WTC11 (cell line): ENCODE measurements around the gene ZNF609. TPM values are rescaled to one million over a fixed set of nuclear protein-coding genes. Genes with fewer than 3 reads are reported as not detected.

Source experiments
- ATAC-seq: fragments of 200-7000 bp; cut with Tn5 transposase; 2 replicates; pipeline ENCODE4 v1.10.0; 2021; ENCODE audit warnings: mild to moderate bottlenecking, moderate library complexity
- CTCF ChIA-PET: fragments of 300-600 bp; sonication (Branson Sonifier 250); formaldehyde crosslinking; loops from one replicate; lab custom pipeline; 2021; ENCODE audit warnings: antibody characterized with exemption; lab: Charles Lee
- POLR2A ChIA-PET: fragments of 350-600 bp; sonication (Branson Sonifier 250); formaldehyde crosslinking; loops from one replicate; lab custom pipeline; 2021; ENCODE audit warnings: antibody characterized with exemption; lab: Charles Lee
- DNase-seq: peaks from one replicate; pipeline ENCODE4 v3.0.0; 2021; ENCODE audit warnings: low spot score
- H3K27ac Mint-ChIP-seq: 2 replicates; pipeline ENCODE4 v1.8.0; 2021; ENCODE audit warnings: mixed read lengths
- H3K27me3 Mint-ChIP-seq: 2 replicates; pipeline ENCODE4 v1.8.0; 2021; ENCODE audit warnings: low read depth, mild to moderate bottlenecking, moderate library complexity, mixed read lengths
- H3K36me3 Mint-ChIP-seq: 2 replicates; pipeline ENCODE4 v1.8.0; 2021; ENCODE audit warnings: mixed read lengths
- H3K4me1 Mint-ChIP-seq: 2 replicates; pipeline ENCODE4 v1.8.0; 2022; ENCODE audit warnings: mixed read lengths
- H3K4me3 Mint-ChIP-seq: 2 replicates; pipeline ENCODE4 v1.8.0; 2021; ENCODE audit warnings: mild to moderate bottlenecking, moderate library complexity, mixed read lengths
- H3K9me3 Mint-ChIP-seq: 2 replicates; pipeline ENCODE4 v1.8.0; 2021; ENCODE audit warnings: mixed read lengths
- ATF6 ChIP-seq: sonication (generic); formaldehyde crosslinking; IDR thresholded peaks from 2 replicates; pipeline ENCODE4 v1.8.1; 2023; ENCODE audit warnings: mild to moderate bottlenecking, missing genetic modification reagents
- FOXK1 ChIP-seq: sonication (generic); formaldehyde crosslinking; IDR thresholded peaks from 2 replicates; pipeline ENCODE4 v1.8.0; 2022; ENCODE audit warnings: mild to moderate bottlenecking, moderate library complexity, missing genetic modification reagents
- FOXP4 ChIP-seq: sonication (generic); formaldehyde crosslinking; IDR thresholded peaks from 2 replicates; pipeline ENCODE4 v1.8.0; 2022; ENCODE audit warnings: mild to moderate bottlenecking, missing genetic modification reagents
- KAT7 ChIP-seq: sonication (generic); formaldehyde crosslinking; IDR thresholded peaks from 2 replicates; pipeline ENCODE4 v1.8.1; 2023; ENCODE audit warnings: missing genetic modification reagents, mild to moderate bottlenecking, borderline replicate concordance
- MXD4 ChIP-seq: fragments of 250-450 bp; sonication (Bioruptor Pico); IDR thresholded peaks from 2 replicates; pipeline ENCODE4 v1.8.0; 2021; ENCODE audit warnings: mild to moderate bottlenecking, moderate library complexity, borderline replicate concordance
- TEAD1 ChIP-seq: sonication (generic); formaldehyde crosslinking; IDR thresholded peaks from 2 replicates; pipeline ENCODE4 v1.8.0; 2022; ENCODE audit warnings: mild to moderate bottlenecking, missing genetic modification reagents
- ZMAT4 ChIP-seq: fragments of 250-450 bp; sonication (Bioruptor Pico); IDR thresholded peaks from 2 replicates; pipeline ENCODE4 v1.9.0; 2021; ENCODE audit warnings: mild to moderate bottlenecking
- ZNF138 ChIP-seq: sonication (generic); formaldehyde crosslinking; conservative IDR thresholded peaks from 2 replicates; pipeline ENCODE4 v1.8.1; 2022; ENCODE audit warnings: mild to moderate bottlenecking, moderate library complexity, missing genetic modification reagents
- total RNA-seq: library from RNA; stranded (reverse); gene quantifications from 3 replicates; pipeline ENCODE4 v1.2.3, GENCODE V29; 2021
- TF ChIP-seq, protein P1 (sequence below): sonication (generic); formaldehyde crosslinking; IDR thresholded peaks from 2 replicates; pipeline ENCODE4 v1.8.1; 2023; ENCODE audit warnings: mild to moderate bottlenecking, missing genetic modification reagents, moderate library complexity
- TF ChIP-seq, protein P2 (sequence below): sonication (generic); formaldehyde crosslinking; IDR thresholded peaks from 2 replicates; pipeline ENCODE4 v1.8.1; 2023; ENCODE audit warnings: mild to moderate bottlenecking, missing genetic modification reagents, borderline replicate concordance

The ZNF609 gene
- total RNA-seq, 1 experiment from 2014 or later: 47.4 TPM

- TF ChIP-seq, protein P1, sequence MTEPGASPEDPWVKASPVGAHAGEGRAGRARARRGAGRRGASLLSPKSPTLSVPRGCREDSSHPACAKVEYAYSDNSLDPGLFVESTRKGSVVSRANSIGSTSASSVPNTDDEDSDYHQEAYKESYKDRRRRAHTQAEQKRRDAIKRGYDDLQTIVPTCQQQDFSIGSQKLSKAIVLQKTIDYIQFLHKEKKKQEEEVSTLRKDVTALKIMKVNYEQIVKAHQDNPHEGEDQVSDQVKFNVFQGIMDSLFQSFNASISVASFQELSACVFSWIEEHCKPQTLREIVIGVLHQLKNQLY (CRISPR knock-in tag): no peak
- TF ChIP-seq TEAD1 (CRISPR knock-in tag) (no peak), ZNF138 (CRISPR knock-in tag) (no peak)
- TF ChIP-seq, protein P2, sequence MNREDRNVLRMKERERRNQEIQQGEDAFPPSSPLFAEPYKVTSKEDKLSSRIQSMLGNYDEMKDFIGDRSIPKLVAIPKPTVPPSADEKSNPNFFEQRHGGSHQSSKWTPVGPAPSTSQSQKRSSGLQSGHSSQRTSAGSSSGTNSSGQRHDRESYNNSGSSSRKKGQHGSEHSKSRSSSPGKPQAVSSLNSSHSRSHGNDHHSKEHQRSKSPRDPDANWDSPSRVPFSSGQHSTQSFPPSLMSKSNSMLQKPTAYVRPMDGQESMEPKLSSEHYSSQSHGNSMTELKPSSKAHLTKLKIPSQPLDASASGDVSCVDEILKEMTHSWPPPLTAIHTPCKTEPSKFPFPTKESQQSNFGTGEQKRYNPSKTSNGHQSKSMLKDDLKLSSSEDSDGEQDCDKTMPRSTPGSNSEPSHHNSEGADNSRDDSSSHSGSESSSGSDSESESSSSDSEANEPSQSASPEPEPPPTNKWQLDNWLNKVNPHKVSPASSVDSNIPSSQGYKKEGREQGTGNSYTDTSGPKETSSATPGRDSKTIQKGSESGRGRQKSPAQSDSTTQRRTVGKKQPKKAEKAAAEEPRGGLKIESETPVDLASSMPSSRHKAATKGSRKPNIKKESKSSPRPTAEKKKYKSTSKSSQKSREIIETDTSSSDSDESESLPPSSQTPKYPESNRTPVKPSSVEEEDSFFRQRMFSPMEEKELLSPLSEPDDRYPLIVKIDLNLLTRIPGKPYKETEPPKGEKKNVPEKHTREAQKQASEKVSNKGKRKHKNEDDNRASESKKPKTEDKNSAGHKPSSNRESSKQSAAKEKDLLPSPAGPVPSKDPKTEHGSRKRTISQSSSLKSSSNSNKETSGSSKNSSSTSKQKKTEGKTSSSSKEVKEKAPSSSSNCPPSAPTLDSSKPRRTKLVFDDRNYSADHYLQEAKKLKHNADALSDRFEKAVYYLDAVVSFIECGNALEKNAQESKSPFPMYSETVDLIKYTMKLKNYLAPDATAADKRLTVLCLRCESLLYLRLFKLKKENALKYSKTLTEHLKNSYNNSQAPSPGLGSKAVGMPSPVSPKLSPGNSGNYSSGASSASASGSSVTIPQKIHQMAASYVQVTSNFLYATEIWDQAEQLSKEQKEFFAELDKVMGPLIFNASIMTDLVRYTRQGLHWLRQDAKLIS (CRISPR knock-in tag): no peak
Measured at GRCh38 chr15:64426845-64427465, 33.4 kb upstream of the ZNF609 start (continued).

GRCh38 chr15:64429448-64429847, 30.9 kb upstream of the ZNF609 start:
- H3K27me3 Mint-ChIP-seq: peaks cover 61% of the 10 kb centered on the region
- H3K9me3 Mint-ChIP-seq: no peaks in the 10 kb centered on the region
- H3K36me3 Mint-ChIP-seq: peaks cover 8% of the 10 kb centered on the region; the same call in 1 of the 2 replicates
- POLR2A ChIA-PET: no interaction called here
- TF ChIP-seq ZMAT4 (CRISPR knock-in tag): no peak
- TF ChIP-seq ATF6 (CRISPR knock-in tag): no peak
- H3K4me3 Mint-ChIP-seq: no peak overlapping the region
- no peak overlapping the region for H3K27ac Mint-ChIP-seq
- H3K4me1 Mint-ChIP-seq: peaks cover 20% of the 10 kb centered on the region
- DNase-seq (no peak), ATAC-seq (no peak)
- CTCF ChIA-PET: interaction anchor here (1.0 to 1.7 kb wide), 2 partner anchors 31 to 224 kb away, joined by 3 to 4 read pairs; partner anchors contain the start of gene ZNF609

- Mint-ChIP-seq H3K36me3 (peaks cover 3% of the 10 kb centered on the region; the same call in 1 of the 2 replicates), H3K4me3 (no peak overlapping the region; the same call in 1 of the 2 replicates), H3K9me3 (no peaks in the 10 kb centered on the region), H3K27ac (peak overlapping the region; percentile 51), H3K4me1 (peaks cover 20% of the 10 kb centered on the region), H3K27me3 (peaks cover 61% of the 10 kb centered on the region)
- peak; percentile 93 for ATAC-seq
- CTCF ChIA-PET: interaction anchor here (0.8 to 1.7 kb wide), 5 partner anchors 30 to 277 kb away, joined by 3 to 10 read pairs (median 3); partner anchors contain the start of gene ZNF609
- POLR2A ChIA-PET: interaction anchor here (0.5 kb wide), 1 partner anchor 42 kb away, joined by 9 read pairs; no protein-coding TSS in a partner anchor
- DNase-seq: peak; percentile 42
- peak; percentile 93; the same call in 1 of the 2 replicates for TF ChIP-seq ZMAT4 (CRISPR knock-in tag)
- peak; percentile 62; the same call in 1 of the 2 replicates for TF ChIP-seq FOXK1 (CRISPR knock-in tag)
- TF ChIP-seq KAT7 (CRISPR knock-in tag): no peak
- peak; percentile 71; the same call in 1 of the 2 replicates for TF ChIP-seq FOXP4
- TF ChIP-seq TEAD1 (CRISPR knock-in tag): peak; percentile 38; the same call in 1 of the 2 replicates
- no peak for TF ChIP-seq MXD4 (CRISPR knock-in tag)
Measured at GRCh38 chr15:64430000-64430735, 30.2 kb upstream of the ZNF609 start.
